Suppressor macrophage treated with lipopolysaccharide for 4 hours (primary cell): ENCODE data around the gene TXNL4A.
A peak's percentile ranks its signal among the peaks of the same experiment; 100 is the strongest.

ENCODE experiments used
- DNase-seq: peaks from one replicate; pipeline ENCODE4 v3.0.0-alpha.2; 2020

TXNL4A gene

GRCh38 chr18:79991494-79991893, 3.1 kb upstream of the TXNL4A start:
- no peak for DNase-seq

GRCh38 chr18:79989195-79989497, 783 bp upstream of the TXNL4A start:
- DNase-seq = no peak

DNA sequence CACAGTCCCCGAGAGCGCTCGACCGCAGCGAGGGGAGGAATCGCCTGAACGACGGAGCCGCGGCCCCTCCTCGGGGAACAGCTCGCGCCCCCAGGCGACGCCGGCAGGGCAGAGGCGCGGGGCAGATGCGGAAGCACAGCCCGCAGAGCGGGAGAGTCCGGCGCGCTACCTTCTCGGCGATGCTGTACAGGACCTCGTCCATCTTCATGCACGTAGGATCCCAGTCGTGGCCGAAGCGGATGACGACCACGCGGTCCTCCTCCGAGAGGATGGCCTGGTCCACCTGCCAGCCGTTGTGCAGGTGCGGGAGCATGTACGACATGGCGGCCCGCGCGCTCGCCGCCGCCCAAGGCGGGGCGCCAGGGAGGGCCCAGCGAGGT, 302 bp downstream of the TXNL4A start:
- peak; percentile 69 for DNase-seq

DNA sequence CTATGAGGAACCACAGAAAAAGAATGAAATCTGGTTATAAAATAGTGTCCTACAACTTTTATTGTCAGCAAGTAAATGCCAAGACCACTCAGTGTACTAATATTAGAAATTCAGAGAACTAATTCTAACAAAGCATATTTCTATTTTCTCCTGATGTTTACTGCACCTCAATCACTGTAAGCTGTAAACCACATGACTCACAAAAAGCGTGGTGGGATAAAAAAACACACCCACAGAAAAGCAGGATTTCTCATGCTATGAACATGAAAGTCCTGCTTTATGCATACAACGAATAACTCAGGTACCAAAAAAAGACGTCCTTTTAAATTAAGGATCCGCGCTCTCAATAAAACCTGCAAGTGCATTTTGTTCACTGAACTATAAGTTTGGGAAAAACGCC, 797 bp downstream of the TXNL4A start:
- DNase-seq = peak; percentile 27

GRCh38 chr18:79986726-79987125, 1.6 kb downstream of the TXNL4A start:
- no peak for DNase-seq

GRCh38 chr18:79985172-79985571, 3.2 kb downstream of the TXNL4A start:
- no peak for DNase-seq

DNA sequence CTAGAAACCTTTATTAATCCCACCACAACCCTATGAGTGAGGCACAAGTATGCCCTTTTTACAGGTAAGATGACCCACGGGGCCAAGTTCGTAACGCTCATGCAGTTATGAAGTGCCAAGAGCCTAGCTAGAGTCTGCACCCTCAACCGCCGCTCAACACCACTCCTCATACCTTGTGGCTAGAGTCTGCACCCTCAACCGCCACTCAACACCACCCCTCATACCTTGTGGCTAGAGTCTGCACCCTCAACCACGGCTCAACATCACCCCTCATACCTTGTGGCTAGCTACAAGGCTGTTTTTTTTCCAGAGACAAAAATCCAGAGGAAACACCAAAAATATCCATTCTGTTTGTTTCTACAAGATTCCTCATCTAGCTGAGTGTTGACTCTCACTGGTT, 4.6 kb downstream of the TXNL4A start:
- DNase-seq = no peak

DNA sequence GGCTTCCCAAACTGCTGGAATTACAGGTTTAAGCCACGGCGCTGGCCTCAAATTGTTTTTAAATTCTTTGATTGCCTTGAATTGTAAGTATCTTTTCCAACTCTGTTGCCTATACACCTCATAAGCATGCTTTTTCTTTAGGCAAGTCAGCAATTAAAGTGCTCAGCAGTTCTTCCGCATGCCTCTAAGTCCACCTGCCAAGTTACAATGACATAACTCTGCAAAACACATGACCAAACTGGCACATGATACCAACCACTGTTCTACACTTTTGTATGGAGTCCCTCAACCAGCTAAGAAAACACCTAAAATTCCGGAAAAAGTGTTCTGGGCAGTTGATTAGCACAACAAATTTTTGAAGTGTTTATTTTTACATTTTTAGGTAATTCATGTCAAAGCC, 5.1 kb downstream of the TXNL4A start:
- no peak for DNase-seq

GRCh38 chr18:79982736-79983135, 5.6 kb downstream of the TXNL4A start:
- DNase-seq = peak; percentile 59

- DNase-seq = no peak
Measured at GRCh38 chr18:79980585-79980984, 7.8 kb downstream of the TXNL4A start.

- no peak for DNase-seq
Measured at GRCh38 chr18:79979843-79980242, 8.5 kb downstream of the TXNL4A start.

DNA sequence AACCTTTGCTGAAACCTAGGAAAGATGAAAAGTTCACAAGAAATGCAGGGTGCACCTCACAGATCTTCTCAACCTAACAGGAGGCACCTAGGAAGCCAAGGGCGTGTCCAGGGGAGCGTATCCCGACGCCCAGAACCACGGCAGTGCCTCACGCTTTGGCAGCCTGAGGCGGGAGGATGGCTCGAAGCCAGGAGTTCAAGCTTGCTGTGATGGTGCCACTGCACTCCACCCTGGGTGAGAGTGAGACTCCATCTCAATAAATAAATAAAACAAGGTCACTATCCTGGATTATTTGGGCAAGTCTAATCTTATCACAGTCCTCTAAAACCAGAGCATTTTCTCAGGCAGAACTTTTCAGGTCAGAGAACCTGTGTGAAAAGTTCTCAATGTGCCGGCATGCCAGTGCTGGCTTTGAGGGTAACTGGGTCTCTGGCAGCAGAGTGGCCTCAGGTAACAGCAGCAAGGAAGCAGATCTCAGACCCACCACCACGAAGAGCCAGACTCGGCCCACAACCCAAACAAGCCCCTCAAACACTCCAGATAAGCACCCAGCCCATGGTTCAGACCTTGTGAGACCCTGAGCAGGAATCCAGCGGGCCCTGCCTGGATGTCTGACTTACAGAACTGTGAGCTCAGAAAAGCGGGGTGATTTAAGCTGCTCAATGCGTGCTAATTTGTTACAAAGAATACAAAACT, 12.2 kb downstream of the TXNL4A start:
- DNase-seq = no peak

GRCh38 chr18:79975043-79975442, 13.3 kb downstream of the TXNL4A start:
- no peak for DNase-seq

DNA sequence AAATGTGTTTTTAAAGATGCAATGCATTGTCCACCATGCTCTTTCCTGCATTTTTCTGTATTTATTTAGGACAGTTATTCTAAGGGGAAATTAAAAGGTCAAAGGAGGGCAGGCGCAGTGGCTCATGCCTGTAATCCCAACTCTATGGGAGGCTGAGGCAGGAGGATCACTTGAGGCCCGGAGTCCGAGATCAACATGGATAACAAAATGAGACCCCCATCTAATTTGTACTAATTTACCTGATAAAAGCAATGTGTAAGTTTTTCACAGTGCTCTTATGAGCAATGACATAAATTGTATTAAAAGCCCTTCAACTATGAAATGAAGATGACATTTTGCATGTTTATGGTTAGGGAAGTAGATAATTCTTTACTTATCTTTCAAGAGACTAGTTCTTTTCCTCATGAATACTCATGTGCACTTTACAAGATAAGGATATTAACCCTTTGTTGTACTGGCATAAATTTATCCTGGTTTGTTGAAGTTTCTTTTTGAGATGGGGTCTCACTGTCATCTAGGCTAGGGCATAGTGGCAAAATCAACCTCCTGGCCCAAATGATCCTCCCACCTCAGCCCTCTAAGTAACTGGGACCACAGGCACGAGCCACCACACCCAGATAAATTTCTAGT, 14.2 kb downstream of the TXNL4A start:
- no peak for DNase-seq

DNA sequence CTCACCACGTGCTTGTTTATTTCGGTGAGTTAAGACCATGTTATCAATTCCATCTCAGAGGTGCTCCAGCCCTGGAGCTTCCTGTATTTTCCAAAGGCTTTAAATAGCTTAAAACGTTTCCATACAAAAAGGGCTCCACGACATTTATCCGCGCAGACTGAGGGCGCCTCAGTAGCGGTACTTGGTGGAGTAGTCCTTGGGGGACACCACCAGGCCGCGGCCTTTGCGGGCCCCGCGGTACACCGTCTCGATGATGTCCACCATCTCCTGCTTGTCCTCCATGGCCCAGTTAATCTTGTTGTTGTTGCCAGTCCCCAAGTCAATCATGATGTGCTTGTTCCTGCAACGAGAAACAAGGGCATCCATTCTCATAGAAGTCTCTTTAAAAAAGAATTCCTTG, 14.8 kb downstream of the TXNL4A start:
- DNase-seq = no peak

GRCh38 chr18:79972720-79973119, 15.6 kb downstream of the TXNL4A start:
- DNase-seq = no peak

GRCh38 chr18:79971986-79972385, 16.4 kb downstream of the TXNL4A start:
- no peak for DNase-seq

DNA sequence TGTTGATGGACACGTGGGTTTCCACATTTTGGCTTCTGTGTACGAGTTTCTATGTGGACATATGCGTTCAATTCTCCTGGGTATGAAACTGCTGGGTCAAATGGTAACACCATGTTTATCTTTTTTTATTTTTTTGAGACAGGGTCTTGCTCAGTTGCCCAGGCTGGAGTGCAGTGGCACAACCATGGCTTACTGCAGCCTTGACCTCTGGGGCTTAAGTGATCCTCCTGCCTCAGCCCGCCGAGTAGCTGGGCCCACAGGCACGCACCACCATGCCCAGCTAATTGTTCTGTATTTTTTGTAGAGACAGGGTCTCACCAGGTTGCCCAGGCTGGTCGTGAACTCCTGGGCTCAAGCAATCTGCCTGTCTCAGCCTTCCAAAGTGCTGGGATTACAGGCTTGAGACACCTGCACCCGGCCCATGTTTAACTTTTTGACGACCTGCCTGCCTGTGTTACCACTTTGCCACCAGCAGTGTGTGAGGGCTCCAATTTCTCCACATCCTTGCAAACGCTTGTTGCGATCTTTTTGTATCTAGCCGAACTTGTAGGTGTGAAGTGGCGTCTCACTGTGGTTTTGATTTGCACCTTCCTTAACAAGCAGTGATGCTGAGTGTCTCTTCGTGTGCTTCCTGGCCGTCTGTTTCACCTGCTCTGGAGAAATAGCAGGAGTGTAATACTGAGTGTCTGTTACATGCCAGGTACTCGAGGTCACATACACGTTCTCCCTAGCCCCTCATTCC, 17.0 kb downstream of the TXNL4A start:
- DNase-seq = no peak

DNA sequence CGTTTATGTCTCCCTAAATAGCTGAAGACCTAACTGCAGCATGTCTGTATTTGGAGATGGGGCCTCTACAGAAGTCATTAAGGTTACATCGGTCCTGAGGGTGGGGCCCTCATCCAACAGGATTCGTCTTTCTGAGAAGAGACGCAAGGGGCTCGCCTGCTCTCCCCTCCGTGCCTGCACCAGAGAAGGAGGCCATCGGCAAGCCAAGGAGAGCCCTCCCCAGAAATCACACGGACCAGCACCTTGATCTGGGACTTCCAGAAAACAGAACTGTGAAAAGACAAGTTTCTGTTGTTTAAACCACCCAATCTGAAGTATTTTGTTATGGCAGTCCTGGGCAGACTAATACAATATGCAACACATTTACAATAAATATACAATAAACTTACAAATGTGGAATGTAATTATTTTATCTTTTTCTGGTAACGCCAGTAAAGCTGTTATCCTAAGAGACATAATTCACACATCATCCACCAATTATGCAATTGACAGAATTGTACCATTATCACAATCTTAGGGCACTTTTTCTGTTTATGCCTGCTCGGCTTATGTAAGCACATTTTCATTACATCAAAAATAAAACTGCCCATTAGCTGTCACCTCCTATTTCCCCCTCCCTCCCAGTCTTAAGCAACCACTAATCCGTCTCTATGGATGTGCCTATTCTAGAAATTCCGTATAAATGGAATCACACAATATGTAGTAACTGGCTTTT, 17.8 kb downstream of the TXNL4A start:
- no peak for DNase-seq

DNA sequence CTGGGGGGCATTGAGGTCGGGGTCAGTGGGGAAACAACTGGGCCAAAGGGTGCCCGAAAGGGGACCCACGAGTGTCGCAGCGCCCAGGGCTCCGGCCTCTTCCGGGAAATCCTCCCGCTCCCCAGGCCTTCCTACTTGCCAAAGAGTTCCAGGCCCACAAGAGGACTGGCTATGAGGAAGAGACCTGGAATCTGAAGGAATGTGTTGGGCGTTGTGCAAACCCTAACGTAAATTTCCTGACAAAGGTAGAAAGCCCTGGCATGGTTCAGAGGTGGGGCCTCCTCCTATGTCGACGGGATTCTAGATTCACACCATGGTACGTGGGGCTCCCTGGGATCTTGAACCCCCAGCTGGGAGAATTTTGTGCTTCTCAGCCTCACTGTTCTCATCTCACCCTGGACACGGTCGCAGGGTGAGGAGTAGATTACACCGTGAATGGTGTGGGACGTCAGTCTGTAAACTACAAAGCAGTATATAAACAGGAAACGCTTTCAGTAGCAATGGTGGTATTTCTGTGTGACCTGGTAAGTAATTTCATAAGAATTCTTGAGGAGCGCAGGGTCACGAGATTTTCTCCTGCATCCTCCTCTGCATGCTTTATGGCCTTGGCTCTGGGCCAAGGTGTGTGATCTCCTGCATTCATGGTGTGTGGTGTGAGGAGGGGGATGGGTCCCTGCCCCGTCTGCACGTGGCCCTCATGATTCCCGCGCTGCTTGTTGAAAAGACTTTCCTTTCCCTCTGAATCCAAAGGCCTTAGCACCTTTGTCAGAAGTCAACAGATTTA, 23.1 kb downstream of the TXNL4A start:
- DNase-seq = peak; percentile 22

- DNase-seq = peak; percentile 53
Measured at GRCh38 chr18:79964330-79965118, 23.8 kb downstream of the TXNL4A start, which contains the start of gene HSBP1L1. Gene HSBP1L1 (plus strand): TSS chr18:79964643. CDS start chr18:79964736, 93 bp downstream.
